Measurements from ENCODE around the gene CLEC16A.

Gene CLEC16A

GRCh38 chr16:10935226-10935915, 9.0 kb upstream of the CLEC16A start:
- Histone ChIP-seq H3K36me3 (no peaks in the 10 kb centered on the region), H3K4me1 (ENCODE audit: control insufficient read depth in 1 of 2, insufficient read depth in 1 of 2, low read depth in 1 of 2, low read length in 1 of 2) (peaks cover 36 to 68% of the 10 kb centered on the region in 2 experiments), H3K4me3 (ENCODE audit: low read depth in 1 of 2, low read length in 1 of 2) (no peak overlapping the region), H3K9me3 (no peaks in the 10 kb centered on the region), H3K27me3 (no peaks in the 10 kb centered on the region), H3K27ac (no peak overlapping the region)
- no peak for TF ChIP-seq CTCF (IDR thresholded peaks at IDR 0.05)

GRCh38 chr16:10936272-10936984, 7.9 kb upstream of the CLEC16A start:
- Histone ChIP-seq H3K9me3 (no peaks in the 10 kb centered on the region), H3K27ac (peak overlapping the region; percentile 66), H3K36me3 (no peaks in the 10 kb centered on the region), H3K4me3 (ENCODE audit: low read depth in 1 of 2, low read length in 1 of 2) (no peak overlapping the region), H3K4me1 (ENCODE audit: control insufficient read depth in 1 of 2, insufficient read depth in 1 of 2, low read depth in 1 of 2, low read length in 1 of 2) (peaks cover 39 to 69% of the 10 kb centered on the region in 2 experiments), H3K27me3 (peaks cover 4% of the 10 kb centered on the region)
- no peak for TF ChIP-seq CTCF (IDR thresholded peaks at IDR 0.05)

- H3K9me3 ChIP-seq: no peaks in the 10 kb centered on the region
- peak overlapping the region; percentile 66 for H3K27ac ChIP-seq
- H3K36me3 ChIP-seq: no peaks in the 10 kb centered on the region
- H3K27me3 ChIP-seq: peaks cover 6% of the 10 kb centered on the region
- H3K4me1 ChIP-seq (ENCODE audit: control insufficient read depth in 1 of 2, insufficient read depth in 1 of 2, low read depth in 1 of 2, low read length in 1 of 2): peaks cover 42 to 69% of the 10 kb centered on the region in 2 experiments
- H3K4me3 ChIP-seq (ENCODE audit: low read depth in 1 of 2, low read length in 1 of 2): peak overlapping the region in 1 of 2 experiments; percentile 14
- TF ChIP-seq CTCF (IDR thresholded peaks at IDR 0.05): no peak
These were observed 7.1 kb upstream of the CLEC16A start for GRCh38 chr16:10937068-10937859.

GRCh38 chr16:10938321-10938720, 6.0 kb upstream of the CLEC16A start:
- TF ChIP-seq CTCF (IDR thresholded peaks at IDR 0.05): no peak
- Histone ChIP-seq H3K9me3 (no peaks in the 10 kb centered on the region), H3K4me3 (ENCODE audit: low read depth in 1 of 2, low read length in 1 of 2) (no peak overlapping the region), H3K27ac (peak overlapping the region; percentile 42), H3K27me3 (peaks cover 6% of the 10 kb centered on the region), H3K4me1 (ENCODE audit: control insufficient read depth in 1 of 2, insufficient read depth in 1 of 2, low read depth in 1 of 2, low read length in 1 of 2) (peaks cover 43 to 71% of the 10 kb centered on the region in 2 experiments), H3K36me3 (no peaks in the 10 kb centered on the region)

GRCh38 chr16:10938796-10939648, 5.3 kb upstream of the CLEC16A start:
- Histone ChIP-seq H3K27ac (peak overlapping the region; percentile 42), H3K4me3 (ENCODE audit: low read depth in 1 of 2, low read length in 1 of 2) (no peak overlapping the region), H3K4me1 (ENCODE audit: control insufficient read depth in 1 of 2, insufficient read depth in 1 of 2, low read depth in 1 of 2, low read length in 1 of 2) (peaks cover 48 to 77% of the 10 kb centered on the region in 2 experiments), H3K27me3 (peaks cover 6% of the 10 kb centered on the region), H3K36me3 (no peaks in the 10 kb centered on the region), H3K9me3 (no peaks in the 10 kb centered on the region)
- TF ChIP-seq CTCF (IDR thresholded peaks at IDR 0.05): no peak

Data from neutrophil (primary cell).